HCT116 (cell line): Measurements from ENCODE around the gene CDH2. TPM values are rescaled to one million over a fixed set of nuclear protein-coding genes. Genes with fewer than 3 reads are reported as not detected.

Experiments used
- ATAC-seq: fragments of 200-7000 bp; cut with Tn5 transposase; 2 replicates; pipeline ENCODE4 v1.9.1; 2020; ENCODE audit warnings: mild to moderate bottlenecking, moderate library complexity
- BruUV-seq: library from RNA; stranded (reverse); fragments of 400-500 nt; replicated peaks from 2 replicates; lab custom pipeline; 2021; lab: Mats Ljungman, UMichigan
- CTCF ChIA-PET: fragments of 300-600 bp; sonication (Branson Sonifier 250); formaldehyde crosslinking; loops from one replicate; lab custom pipeline; 2021; ENCODE audit warnings: antibody characterized with exemption; lab: Charles Lee
- POLR2A ChIA-PET: fragments of 300-600, 350-600 bp; sonication (Branson Sonifier 250); formaldehyde crosslinking; loops from one replicate; lab custom pipeline; 2021; ENCODE audit warnings: antibody characterized with exemption; lab: Charles Lee
- RAD21 ChIA-PET, 2 experiments: fragments of 300-600 bp; sonication (Branson Sonifier 250); formaldehyde crosslinking; loops; one replicate each; lab custom pipeline; 2023; ENCODE audit warnings: low total read pairs in 2 of 2; ENCODE audit not compliant: uncharacterized antibody in 2 of 2, unreplicated experiment in 2 of 2, low non-redundant PET in 1 of 2; lab: Charles Lee
- DNase-seq: peaks from one replicate; pipeline ENCODE4 v3.0.0-alpha.2; 2010; ENCODE audit warnings: low read depth, low spot score
- H2AFZ ChIP-seq: fragments of 200-600 bp; shearing (Covaris generic), sonication (generic); 2 replicates; pipeline ENCODE4 v1.6.1; 2017; ENCODE audit warnings: low read depth, mixed run types, mixed read lengths, antibody characterized with exemption, low read length; ENCODE audit not compliant: poor library complexity, severe bottlenecking
- H3K27ac ChIP-seq: 2 replicates; pipeline ENCODE4 v1.5.1; 2012; ENCODE audit warnings: low read depth, low read length
- H3K27me3 ChIP-seq: fragments of 200-600 bp; sonication (generic); 2 replicates; pipeline ENCODE4 v1.6.1; 2016; ENCODE audit warnings: mixed run types, low read length, mixed read lengths; ENCODE audit not compliant: insufficient read depth
- H3K36me3 ChIP-seq, 2 experiments: fragments of 200-500 bp in 1 of 2; fragments of 200-600 bp in 1 of 2; sonication (Bioruptor generic) in 1 of 2; sonication (generic) in 1 of 2; 2 replicates each; pipeline versions ENCODE4 v1.5.1 to v1.6.1; 2014 to 2016; ENCODE audit warnings: low read length in 2 of 2, inconsistent platforms in 1 of 2, mixed read lengths in 1 of 2, mixed run types in 1 of 2; ENCODE audit not compliant: insufficient read depth in 2 of 2, control insufficient read depth in 1 of 2
- H3K4me1 ChIP-seq, 2 experiments: fragments of 200-600 bp in 1 of 2; sonication (generic) in 1 of 2; 2 replicates each; pipeline versions ENCODE4 v1.5.1 to v1.6.1; 2012 to 2017; ENCODE audit warnings: low read length in 2 of 2, inconsistent platforms in 1 of 2, mild to moderate bottlenecking in 1 of 2, mixed read lengths in 1 of 2, mixed run types in 1 of 2, moderate library complexity in 1 of 2; ENCODE audit not compliant: insufficient read depth in 2 of 2, control insufficient read depth in 1 of 2
- H3K4me2 ChIP-seq: fragments of 200-600 bp; sonication (generic); 2 replicates; pipeline ENCODE4 v1.6.1; 2017; ENCODE audit warnings: mixed run types, low read length, mixed read lengths
- H3K4me3 ChIP-seq, 2 experiments: fragments of 200-600 bp in 1 of 2; sonication (generic) in 1 of 2; replicated peaks in 1 of 2; 2 replicates each; pipeline ENCODE4 v1.5.1; 2011 to 2016; ENCODE audit warnings: low read length in 2 of 2, control low read depth in 1 of 2, low read depth in 1 of 2, mild to moderate bottlenecking in 1 of 2, mixed read lengths in 1 of 2, mixed run types in 1 of 2
- H3K79me2 ChIP-seq: fragments of 200-600 bp; sonication (generic); 2 replicates; pipeline ENCODE4 v1.6.1; 2017; ENCODE audit warnings: mild to moderate bottlenecking, mixed run types, low read length, moderate library complexity, mixed read lengths; ENCODE audit not compliant: insufficient read depth
- H3K9ac ChIP-seq: fragments of 200-600 bp; sonication (generic); 2 replicates; pipeline ENCODE4 v1.6.1; 2016; ENCODE audit warnings: low read length, mixed read lengths
- H3K9me2 ChIP-seq: fragments of 200-600 bp; sonication (generic), shearing (Covaris generic); 2 replicates; pipeline ENCODE4 v1.6.1; 2017; ENCODE audit warnings: mixed run types, mild to moderate bottlenecking, moderate library complexity; ENCODE audit not compliant: insufficient read depth
- H3K9me3 ChIP-seq, 2 experiments: fragments of 200-500 bp in 1 of 2; fragments of 200-600 bp in 1 of 2; sonication (Bioruptor generic) in 1 of 2; sonication (generic) in 1 of 2; 2 replicates each; pipeline ENCODE4 v1.6.1; 2014 to 2017; ENCODE audit warnings: low read length in 2 of 2, mixed read lengths in 2 of 2, inconsistent platforms in 1 of 2, low read depth in 1 of 2, mild to moderate bottlenecking in 1 of 2, mixed run types in 1 of 2, moderate library complexity in 1 of 2; ENCODE audit not compliant: control insufficient read depth in 1 of 2, insufficient read depth in 1 of 2
- H4K20me1 ChIP-seq: fragments of 200-600 bp; sonication (generic), shearing (Covaris generic); 2 replicates; pipeline ENCODE4 v1.6.1; 2017; ENCODE audit warnings: mixed run types, mild to moderate bottlenecking, moderate library complexity; ENCODE audit not compliant: insufficient read depth
- EZH2 ChIP-seq: fragments of 200-600 bp; sonication (generic); IDR thresholded peaks from 2 replicates; pipeline ENCODE4 v1.6.1; 2017; ENCODE audit warnings: antibody characterized with exemption, mixed run types
- EZH2phosphoT487 ChIP-seq: fragments of 200-600 bp; IDR thresholded peaks from 2 replicates; pipeline ENCODE4 v1.6.1; 2018; ENCODE audit warnings: antibody characterized with exemption, borderline replicate concordance
- JUND ChIP-seq: IDR thresholded peaks from 2 replicates; pipeline ENCODE4 v1.6.1; 2012
- MAX ChIP-seq: IDR thresholded peaks from 2 replicates; pipeline ENCODE4 v1.6.1; 2012
- POLR2A ChIP-seq: IDR thresholded peaks from 2 replicates; pipeline ENCODE4 v1.7.0; 2011; ENCODE audit warnings: borderline replicate concordance; ENCODE audit not compliant: insufficient read depth, insufficient read length; ENCODE audit errors: extremely low read depth
- POLR2AphosphoS5 ChIP-seq: IDR thresholded peaks from 2 replicates; pipeline ENCODE4 v1.6.1; 2011; ENCODE audit warnings: mild to moderate bottlenecking, low read depth, low read length, moderate library complexity
- RAD21 ChIP-seq: IDR thresholded peaks from 2 replicates; pipeline ENCODE4 v1.6.1; 2012; ENCODE audit warnings: low read depth, mild to moderate bottlenecking
- REST ChIP-seq: IDR thresholded peaks from 2 replicates; pipeline ENCODE4 v1.6.1; 2012; ENCODE audit warnings: low read depth
- SIN3A ChIP-seq: IDR thresholded peaks from 2 replicates; pipeline ENCODE4 v1.6.1; 2012; ENCODE audit warnings: low read depth
- SP1 ChIP-seq: IDR thresholded peaks from 2 replicates; pipeline ENCODE4 v1.6.1; 2012; ENCODE audit warnings: low read depth
- YY1 ChIP-seq: IDR thresholded peaks from 2 replicates; pipeline ENCODE4 v1.6.1; 2011; ENCODE audit warnings: low read length, low read depth, moderate library complexity, mild to moderate bottlenecking; ENCODE audit not compliant: insufficient replicate concordance; ENCODE audit errors: extremely low read depth
- ZNF274 ChIP-seq: fragments of 200-500 bp; sonication (Bioruptor generic); IDR thresholded peaks from 2 replicates; pipeline ENCODE4 v1.6.1; 2014; ENCODE audit warnings: mild to moderate bottlenecking, low read depth, low read length, inconsistent platforms
- intact Hi-C: fragments of 100-400 bp; cut with micrococcal nuclease; formaldehyde crosslinking; loops from 2 replicates; pipeline ENCODE4 v1.10.0; 2022
- total RNA-seq: library from RNA; stranded (reverse); gene quantifications from one replicate; pipeline ENCODE4 v1.2.1, GENCODE V29; 2021; ENCODE audit not compliant: unreplicated experiment

CDH2 gene
- total RNA-seq, 1 experiment from 2014 or later, result 0.15 TPM

GRCh38 chr18:28059861-28060260 lies 117.1 kb downstream of the CDH2 start:
- BruUV-seq, result no TSS peak
- TF ChIP-seq JUND (no peak), EZH2 (no peak), REST (no peak), POLR2AphosphoS5 (no peak), RAD21 (no peak), POLR2A (no peak), EZH2phosphoT487 (no peak), SIN3A (no peak), SP1 (no peak), YY1 (no peak), ZNF274 (no peak), MAX (no peak)
- TF ChIP-seq, all 23 proteins: peak for 0

More at GRCh38 chr18:28059861-28060260, 117.1 kb downstream of the CDH2 start:
- no peak overlapping the region for H2AFZ ChIP-seq
- H3K9me2 ChIP-seq, result no peaks in the 10 kb centered on the region
- CTCF ChIA-PET, result no interaction called here
- ATAC-seq (no peak), DNase-seq (no peak)
- H3K9ac ChIP-seq, result no peak overlapping the region
- no peak overlapping the region for H3K4me3 ChIP-seq
- no peaks in the 10 kb centered on the region for H3K9me3 ChIP-seq
- no peaks in the 10 kb centered on the region for H3K36me3 ChIP-seq
- H3K4me1 ChIP-seq, result no peaks in the 10 kb centered on the region
- RAD21 ChIA-PET, result no interaction called here
- no peak overlapping the region for H3K27ac ChIP-seq
- H3K4me2 ChIP-seq, result no peak overlapping the region
- POLR2A ChIA-PET, result no interaction called here
- no peaks in the 10 kb centered on the region for H3K79me2 ChIP-seq
- intact Hi-C loops, result no loop called here
- H3K27me3 ChIP-seq, result no peaks in the 10 kb centered on the region
- no peaks in the 10 kb centered on the region for H4K20me1 ChIP-seq
